Measurements from ENCODE around the gene SYT17. TPM values are rescaled to one million over a fixed set of nuclear protein-coding genes. Genes with fewer than 3 reads are reported as not detected.

The SYT17 gene
- polyA plus RNA-seq, 1 donor (not counting 4 experiments of a cell fraction or from before 2014, with no cell fraction given): not detected

DNA sequence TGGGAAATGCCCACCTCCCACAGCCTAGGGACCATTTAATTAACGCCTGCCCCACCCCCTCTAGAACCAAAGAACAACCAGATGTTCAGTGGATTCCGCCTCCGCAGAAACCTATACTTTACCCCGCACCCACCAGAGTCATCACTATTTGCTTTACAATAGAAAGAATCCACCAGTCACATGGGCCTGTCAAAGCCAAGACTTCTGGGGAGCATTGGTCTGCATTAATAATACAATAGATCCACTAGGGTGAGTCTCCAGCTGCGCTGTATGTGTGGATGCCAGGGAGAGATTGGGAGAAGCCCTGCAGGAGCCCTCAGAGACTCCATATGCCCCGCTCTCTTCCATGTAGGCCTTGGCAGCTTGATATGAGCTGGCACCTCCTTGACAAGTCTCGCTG, 148.8 kb downstream of the SYT17 start:
- Histone ChIP-seq H3K36me3 (ENCODE audit: control insufficient read depth in 2 of 2, extremely low read depth in 1 of 2, insufficient read depth in 2 of 2, low read length in 2 of 2) (no peaks in the 10 kb centered on the region), H3K79me2 (ENCODE audit: control insufficient read depth, insufficient read depth, low read length) (no peaks in the 10 kb centered on the region), H4K20me1 (ENCODE audit: control insufficient read depth, extremely low read depth, insufficient read depth, low read length) (no peaks in the 10 kb centered on the region), H3K9me3 (ENCODE audit: control insufficient read depth, low read depth, low read length) (no peaks in the 10 kb centered on the region), H3K4me3 (ENCODE audit: control insufficient read depth in 2 of 3, extremely low read depth in 1 of 3, insufficient read depth in 2 of 3, low read depth in 1 of 3, low read length in 3 of 3) (no peak overlapping the region), H3K4me1 (ENCODE audit: control insufficient read depth, extremely low read depth, insufficient read depth, low read length) (no peaks in the 10 kb centered on the region), H3K27ac (ENCODE audit: control insufficient read depth, insufficient read depth, low read length) (no peak overlapping the region), H3K27me3 (ENCODE audit: control insufficient read depth, extremely low read depth, insufficient read depth, low read length) (no peaks in the 10 kb centered on the region), H3K9me1 (ENCODE audit: control insufficient read depth, extremely low read depth, insufficient read depth, low read length) (no peaks in the 10 kb centered on the region), H3K4me2 (ENCODE audit: control insufficient read depth, extremely low read depth, insufficient read depth, low read depth, low read length) (no peak overlapping the region), H3K9ac (ENCODE audit: control insufficient read depth, extremely low read depth, insufficient read depth, low read length) (no peak overlapping the region), H2AFZ (ENCODE audit: control insufficient read depth, low read length) (no peak overlapping the region)
- dilution Hi-C loops (cut with MboI; ENCODE audit: extremely low pct_ligation_motif_present, low sequenced_read_pairs): no loop called here
- FAIRE-seq (no peak), DNase-seq (ENCODE audit: low read depth, low spot score) (no peak)
- no peak for TF ChIP-seq EZH2 (IDR thresholded peaks at IDR 0.05; ENCODE audit: low read length)
- TF ChIP-seq, protein P1, sequence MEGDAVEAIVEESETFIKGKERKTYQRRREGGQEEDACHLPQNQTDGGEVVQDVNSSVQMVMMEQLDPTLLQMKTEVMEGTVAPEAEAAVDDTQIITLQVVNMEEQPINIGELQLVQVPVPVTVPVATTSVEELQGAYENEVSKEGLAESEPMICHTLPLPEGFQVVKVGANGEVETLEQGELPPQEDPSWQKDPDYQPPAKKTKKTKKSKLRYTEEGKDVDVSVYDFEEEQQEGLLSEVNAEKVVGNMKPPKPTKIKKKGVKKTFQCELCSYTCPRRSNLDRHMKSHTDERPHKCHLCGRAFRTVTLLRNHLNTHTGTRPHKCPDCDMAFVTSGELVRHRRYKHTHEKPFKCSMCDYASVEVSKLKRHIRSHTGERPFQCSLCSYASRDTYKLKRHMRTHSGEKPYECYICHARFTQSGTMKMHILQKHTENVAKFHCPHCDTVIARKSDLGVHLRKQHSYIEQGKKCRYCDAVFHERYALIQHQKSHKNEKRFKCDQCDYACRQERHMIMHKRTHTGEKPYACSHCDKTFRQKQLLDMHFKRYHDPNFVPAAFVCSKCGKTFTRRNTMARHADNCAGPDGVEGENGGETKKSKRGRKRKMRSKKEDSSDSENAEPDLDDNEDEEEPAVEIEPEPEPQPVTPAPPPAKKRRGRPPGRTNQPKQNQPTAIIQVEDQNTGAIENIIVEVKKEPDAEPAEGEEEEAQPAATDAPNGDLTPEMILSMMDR (optimal IDR thresholded peaks at IDR 0.05 in 1 of 3, IDR thresholded peaks at IDR 0.05 in 1 of 3, conservative IDR thresholded peaks at IDR 0.05 in 1 of 3; ENCODE audit: extremely low read depth in 1 of 3, insufficient read depth in 2 of 3, low read length in 3 of 3): no peak

Other genes with a start within 250 kb of the SYT17 start
- 26.6 to 34.2 TPM (median 27.6 TPM) in 3 replicates for gene SMG1, start 241.8 kb upstream of the SYT17 start, polyA plus RNA-seq
- 6.4 to 8.5 TPM (median 6.4 TPM) in 3 replicates for gene TMC7, start 184.3 kb upstream of the SYT17 start, polyA plus RNA-seq
- 8.0 to 11.0 TPM (median 11.0 TPM) in 3 replicates for gene COQ7, start 100.6 kb upstream of the SYT17 start, polyA plus RNA-seq
- gene ITPRIPL2, start 54.3 kb upstream of the SYT17 start, polyA plus RNA-seq: 4.9 to 6.6 TPM (median 5.9 TPM) in 3 replicates
- not detected in 3 replicates for gene CLEC19A, start 117.5 kb downstream of the SYT17 start, polyA plus RNA-seq
- gene TMC5, start 249.6 kb downstream of the SYT17 start, polyA plus RNA-seq: 0.18 to 0.25 TPM (median 0.19 TPM) in 3 replicates